T-helper 1 cell treated with Interleukin-12 subunit alpha and Interleukin-12 subunit beta and Interleukin-4 antibody, amounts not matched to agents 30 μg/mL and 1 μg/mL, for 36 hours (primary cell): ENCODE data around the gene KRTAP10-9.
A peak's percentile ranks its signal among the peaks of the same experiment; 100 is the strongest.
"Not testable (repeated sequence)": the region's sequence is repeated elsewhere in the genome, so short reads cannot be mapped to it uniquely, and the experiment has no call there.

Source experiments
- H3K27ac Mint-ChIP-seq: one replicate; pipeline ENCODE4 v1.8.0; 2021; ENCODE audit warnings: mild to moderate bottlenecking, mixed read lengths
- H3K27me3 Mint-ChIP-seq: one replicate; pipeline ENCODE4 v1.8.0; 2021; ENCODE audit warnings: low read depth, mixed read lengths
- H3K36me3 Mint-ChIP-seq: one replicate; pipeline ENCODE4 v1.8.0; 2021; ENCODE audit warnings: low read depth, mixed read lengths
- H3K4me1 Mint-ChIP-seq: one replicate; pipeline ENCODE4 v1.8.0; 2021; ENCODE audit warnings: low read depth, mixed read lengths
- H3K4me3 Mint-ChIP-seq: one replicate; pipeline ENCODE4 v1.8.0; 2021; ENCODE audit warnings: mild to moderate bottlenecking, moderate library complexity, mixed read lengths
- H3K9me3 Mint-ChIP-seq: one replicate; pipeline ENCODE4 v1.8.0; 2021; ENCODE audit warnings: mixed read lengths

Gene KRTAP10-9

DNA sequence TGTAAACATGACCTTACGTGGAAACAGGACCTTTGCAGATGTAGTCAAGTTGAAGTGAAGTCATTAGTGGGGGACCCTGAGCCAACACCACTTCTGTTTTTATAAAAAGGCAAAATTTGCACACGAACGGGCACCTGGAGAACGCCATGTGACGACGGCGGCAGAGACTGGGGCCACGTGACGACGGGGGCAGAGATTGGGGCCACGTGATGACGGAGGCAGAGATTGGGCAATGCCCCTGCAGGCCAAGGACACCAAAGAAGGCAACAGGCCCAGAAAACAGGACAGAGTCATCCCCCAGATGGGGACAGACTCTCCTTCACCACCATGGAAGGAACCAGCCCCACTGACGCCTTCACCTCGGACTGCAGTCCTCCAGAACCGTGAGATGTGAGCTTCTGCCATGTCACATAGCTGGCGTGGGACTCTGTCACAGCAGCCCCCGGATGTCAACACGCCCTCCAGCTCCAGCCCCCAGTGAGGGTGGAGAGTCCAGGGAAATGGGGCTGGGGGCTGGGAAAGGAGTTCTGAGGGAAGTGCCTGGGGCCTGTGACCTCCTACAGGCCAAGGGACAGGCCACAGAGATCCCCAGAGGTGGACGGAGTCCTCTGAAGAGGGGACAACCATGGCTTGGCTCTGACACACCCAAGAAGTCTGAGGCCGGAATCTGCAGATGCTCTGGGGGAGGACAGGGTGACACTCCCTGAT lies 23.5 kb downstream of the KRTAP10-9 start:
- Mint-ChIP-seq H3K4me1 (peaks cover 18% of the 10 kb centered on the region), H3K27me3 (no peaks in the 10 kb centered on the region), H3K4me3 (no peak overlapping the region), H3K27ac (no peak overlapping the region), H3K36me3 (peaks cover 19% of the 10 kb centered on the region), H3K9me3 (peaks cover 20% of the 10 kb centered on the region)

DNA sequence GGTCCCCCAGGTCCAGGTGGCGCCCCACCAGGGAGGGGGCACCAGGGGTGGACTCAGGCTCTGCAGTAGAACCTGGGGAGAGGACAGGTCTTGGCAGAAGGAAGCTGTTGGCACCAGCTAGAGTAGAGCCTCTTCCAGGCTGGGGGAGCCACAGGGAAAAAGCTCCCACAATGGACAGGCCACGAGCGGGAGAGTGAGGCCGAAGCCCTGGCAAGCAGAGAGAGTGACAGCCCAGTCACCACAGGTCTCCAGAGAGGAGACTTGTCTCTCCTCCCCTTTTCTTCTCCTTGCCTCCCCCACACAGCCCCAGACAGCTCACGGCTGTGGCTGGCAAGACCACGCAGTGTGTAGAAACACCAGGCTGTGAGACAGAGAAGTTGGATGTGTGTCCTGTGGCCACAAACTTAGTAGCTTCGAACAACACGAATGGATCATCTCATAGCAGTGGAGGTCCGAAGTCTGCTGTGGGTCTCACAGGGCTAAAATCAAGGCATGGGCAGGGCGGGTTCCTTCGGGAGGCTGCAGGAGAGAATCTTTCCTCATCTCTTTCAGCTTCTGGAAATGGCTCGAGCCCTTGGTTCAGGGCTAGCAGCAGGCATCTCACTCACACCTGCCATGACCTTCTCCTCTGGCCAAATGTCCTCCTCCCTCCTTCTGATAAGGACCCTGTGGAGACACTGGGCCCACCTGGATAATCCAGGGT lies 24.2 kb downstream of the KRTAP10-9 start:
- no peak overlapping the region for H3K27ac Mint-ChIP-seq

DNA sequence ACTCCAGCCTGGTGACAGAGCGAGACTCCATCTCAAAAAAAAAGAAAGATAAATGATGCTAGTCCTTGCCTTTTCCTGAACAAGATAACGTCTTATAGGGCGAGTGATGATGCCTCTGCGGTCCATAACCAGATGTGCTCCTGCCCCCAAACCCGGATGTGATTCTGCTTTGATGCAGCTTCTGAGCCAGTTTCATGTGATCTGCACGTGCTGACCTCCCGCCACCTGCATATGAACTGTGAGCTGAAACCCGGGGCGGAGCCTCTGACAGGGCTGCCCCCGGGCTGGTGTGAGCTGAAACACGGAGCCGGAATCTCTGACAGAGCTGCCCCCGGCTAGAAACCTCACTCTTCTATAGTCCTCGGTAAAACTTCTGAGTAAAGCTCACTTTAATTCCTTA lies 26.2 kb downstream of the KRTAP10-9 start:
- H3K9me3 Mint-ChIP-seq, result peaks cover 42% of the 10 kb centered on the region
- H3K27me3 Mint-ChIP-seq, result no peaks in the 10 kb centered on the region
- peaks cover 38% of the 10 kb centered on the region for H3K4me1 Mint-ChIP-seq
- no peak overlapping the region for H3K4me3 Mint-ChIP-seq
- H3K27ac Mint-ChIP-seq, result no peak overlapping the region
- peaks cover 40% of the 10 kb centered on the region for H3K36me3 Mint-ChIP-seq

More for the DNA sequence above, 24.2 kb downstream of the KRTAP10-9 start:
- peaks cover 24% of the 10 kb centered on the region for H3K9me3 Mint-ChIP-seq
- H3K4me3 Mint-ChIP-seq, result no peak overlapping the region
- H3K27me3 Mint-ChIP-seq, result no peaks in the 10 kb centered on the region
- peaks cover 26% of the 10 kb centered on the region for H3K36me3 Mint-ChIP-seq
- peaks cover 22% of the 10 kb centered on the region for H3K4me1 Mint-ChIP-seq

DNA sequence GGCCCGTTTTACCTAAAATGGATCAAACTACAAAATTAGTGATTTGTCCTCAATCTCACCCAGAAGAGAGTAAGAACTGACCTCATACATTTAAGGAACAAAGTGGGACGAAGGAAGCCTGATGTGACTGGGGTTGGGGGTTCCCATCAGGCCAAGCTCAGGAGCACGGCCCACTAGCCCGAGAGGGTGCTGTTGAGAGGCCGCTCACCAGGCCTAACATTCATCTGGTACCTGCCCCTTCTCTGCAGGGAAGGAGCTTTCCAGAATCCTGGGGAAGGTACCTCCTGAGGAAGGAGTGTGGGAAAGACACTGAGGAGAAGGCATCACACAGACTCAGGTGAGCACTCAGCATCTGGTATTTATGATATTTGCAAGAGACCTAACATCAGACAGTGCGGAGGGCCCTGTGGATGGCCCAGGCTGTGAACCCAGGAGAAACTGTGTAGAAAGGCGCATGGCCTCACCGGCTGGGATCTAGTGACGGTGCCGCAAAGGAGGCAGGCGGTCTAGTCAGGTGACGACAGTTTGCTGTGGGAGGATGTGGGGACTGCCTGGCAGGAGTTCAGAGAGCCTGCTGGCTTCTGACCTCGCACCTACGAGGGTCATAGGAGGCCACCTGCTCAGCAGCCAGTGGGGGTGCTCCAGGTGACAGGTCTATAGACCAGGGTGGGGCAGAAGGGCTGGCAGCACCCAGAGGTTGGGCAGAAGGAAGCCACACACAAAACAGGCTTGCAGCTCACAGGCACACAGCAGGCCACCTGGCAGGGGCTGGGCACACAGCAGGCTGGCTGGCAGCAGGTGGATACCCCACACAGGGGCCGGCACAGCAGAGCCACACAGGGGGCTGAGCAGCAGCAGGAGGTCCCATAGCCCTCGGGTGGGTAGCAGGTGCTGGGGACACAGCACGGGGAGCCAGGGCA lies 27.0 kb downstream of the KRTAP10-9 start:
- H3K9me3 Mint-ChIP-seq, result peaks cover 50% of the 10 kb centered on the region
- H3K4me3 Mint-ChIP-seq, result no peak overlapping the region
- peak overlapping the region; percentile 64 for H3K27ac Mint-ChIP-seq
- H3K36me3 Mint-ChIP-seq, result peaks cover 48% of the 10 kb centered on the region
- H3K4me1 Mint-ChIP-seq, result peaks cover 46% of the 10 kb centered on the region
- no peaks in the 10 kb centered on the region for H3K27me3 Mint-ChIP-seq

DNA sequence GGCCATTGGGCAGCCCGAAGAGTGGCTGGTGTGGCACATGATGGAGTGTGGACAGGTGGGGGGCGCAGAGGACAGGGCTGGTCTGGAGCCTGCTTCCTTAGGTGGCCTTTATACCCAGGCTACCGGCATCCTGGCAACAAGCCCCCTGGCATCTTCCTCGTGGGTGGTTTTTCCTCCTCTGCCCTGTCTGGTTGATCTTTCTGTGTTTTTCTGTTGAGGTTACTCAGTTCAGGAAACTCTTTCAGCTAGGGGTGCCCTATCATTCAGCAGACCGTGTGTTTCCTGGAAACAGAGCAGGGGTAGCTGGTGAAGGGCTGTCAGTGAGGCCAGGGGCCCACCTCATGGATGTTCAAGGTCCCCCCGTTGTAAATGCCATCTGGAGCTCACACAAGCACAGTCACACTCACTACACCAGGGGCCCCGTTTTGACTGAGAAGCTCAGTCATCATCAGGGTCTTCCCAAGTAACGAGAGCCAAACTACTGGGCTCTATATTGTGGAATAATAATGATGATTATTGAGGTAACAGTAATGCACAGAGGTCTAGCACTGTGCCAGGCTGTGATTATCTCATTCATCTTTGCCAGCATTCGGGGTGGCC lies 27.8 kb downstream of the KRTAP10-9 start, which contains the start of gene KRTAP12-4:
KRTAP12-4 (minus strand) TSS at position 84 of the 600 bp plus-strand sequence; CDS start at position 39, 45 bp downstream.
- peaks cover under 1% of the 10 kb centered on the region for H3K27me3 Mint-ChIP-seq
- H3K4me3 Mint-ChIP-seq, result no peak within 1 kb of the TSS
- H3K27ac Mint-ChIP-seq, result peak within 1 kb of the TSS; percentile 75
- peaks cover 53% of the 10 kb centered on the region for H3K4me1 Mint-ChIP-seq
- H3K36me3 Mint-ChIP-seq, result peaks cover 56% of the 10 kb centered on the region
- peaks cover 57% of the 10 kb centered on the region for H3K9me3 Mint-ChIP-seq

DNA sequence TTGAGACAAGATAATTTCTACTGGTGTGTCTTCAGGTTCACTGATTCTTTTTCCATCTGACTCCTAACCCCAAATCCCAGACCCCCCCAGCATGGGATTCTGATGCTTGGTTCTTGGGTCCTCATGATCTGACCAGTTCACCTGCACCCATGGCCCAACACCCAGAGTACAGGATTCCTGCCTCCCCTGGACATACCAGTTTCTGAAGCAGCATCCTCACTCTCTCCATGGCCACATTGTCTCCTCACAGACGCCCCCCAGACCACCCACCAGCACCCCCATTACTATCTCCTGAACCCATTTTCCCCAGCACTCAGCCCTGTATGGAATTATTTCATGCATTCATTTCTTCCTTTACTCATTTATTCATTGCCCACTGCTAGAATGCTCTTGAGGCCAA lies 30.0 kb downstream of the KRTAP10-9 start:
- H3K27ac Mint-ChIP-seq, result peak overlapping the region; percentile 99
- peaks cover 14% of the 10 kb centered on the region for H3K27me3 Mint-ChIP-seq
- H3K36me3 Mint-ChIP-seq, result peaks cover 63% of the 10 kb centered on the region
- peak overlapping the region; percentile 71 for H3K4me3 Mint-ChIP-seq
- H3K9me3 Mint-ChIP-seq, result peaks cover 70% of the 10 kb centered on the region
- peaks cover 59% of the 10 kb centered on the region for H3K4me1 Mint-ChIP-seq

GRCh38 chr21:44657635-44658540 lies 31.0 kb downstream of the KRTAP10-9 start, which contains the start of gene KRTAP12-3:
TSS of gene KRTAP12-3 (plus strand) at chr21:44657932. CDS start at chr21:44657980, 48 bp downstream.
- H3K4me1 Mint-ChIP-seq, result peaks cover 59% of the 10 kb centered on the region
- H3K4me3 Mint-ChIP-seq, result peak within 1 kb of the TSS; percentile 71
- H3K9me3 Mint-ChIP-seq, result peaks cover 77% of the 10 kb centered on the region
- H3K27me3 Mint-ChIP-seq, result peaks cover 22% of the 10 kb centered on the region
- peaks cover 65% of the 10 kb centered on the region for H3K36me3 Mint-ChIP-seq
- H3K27ac Mint-ChIP-seq, result peak within 1 kb of the TSS; percentile 99

GRCh38 chr21:44658541-44658910 lies 31.6 kb downstream of the KRTAP10-9 start:
- peak overlapping the region; percentile 99 for H3K27ac Mint-ChIP-seq
- H3K9me3 Mint-ChIP-seq, result peaks cover 76% of the 10 kb centered on the region
- H3K4me1 Mint-ChIP-seq, result peaks cover 58% of the 10 kb centered on the region
- peak overlapping the region; percentile 71 for H3K4me3 Mint-ChIP-seq
- H3K27me3 Mint-ChIP-seq, result peaks cover 25% of the 10 kb centered on the region
- H3K36me3 Mint-ChIP-seq, result peaks cover 63% of the 10 kb centered on the region

DNA sequence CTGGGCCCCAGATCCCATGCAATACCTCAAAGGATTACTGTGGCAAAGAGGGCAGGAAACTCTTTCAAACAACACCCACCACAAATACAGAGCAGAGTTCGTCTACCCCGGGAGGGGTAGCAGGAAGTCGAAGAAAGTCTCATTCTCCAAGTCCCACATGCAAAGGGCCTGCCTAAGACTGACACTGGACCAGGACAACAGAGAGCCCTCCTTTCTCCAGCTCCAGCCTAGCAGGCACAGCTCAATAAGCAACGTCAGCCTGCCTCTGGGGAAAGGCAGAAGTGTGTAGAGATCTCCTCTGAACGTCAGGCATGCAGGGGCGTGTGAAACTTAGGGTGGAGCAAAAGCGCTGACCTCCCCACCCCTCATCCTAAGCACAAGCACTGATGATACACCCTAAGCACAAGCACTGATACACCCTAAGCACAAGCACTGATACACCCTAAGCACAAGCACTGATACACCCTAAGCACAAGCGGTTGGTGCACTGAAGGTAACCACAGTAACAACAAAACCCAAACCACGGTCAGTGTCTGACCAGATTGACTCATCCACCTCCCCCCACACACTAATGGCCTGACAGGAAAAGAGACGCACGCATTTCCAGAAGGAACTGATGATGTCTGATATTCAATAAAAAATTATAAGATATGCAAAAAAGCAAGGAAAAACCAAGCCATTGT lies 32.2 kb downstream of the KRTAP10-9 start:
- H3K9me3 Mint-ChIP-seq, result peaks cover 76% of the 10 kb centered on the region
- H3K27ac Mint-ChIP-seq, result peak overlapping the region; percentile 99
- H3K36me3 Mint-ChIP-seq, result peaks cover 58% of the 10 kb centered on the region
- H3K4me1 Mint-ChIP-seq, result peaks cover 53% of the 10 kb centered on the region
- H3K4me3 Mint-ChIP-seq, result peak overlapping the region; percentile 71
- H3K27me3 Mint-ChIP-seq, result peaks cover 25% of the 10 kb centered on the region

GRCh38 chr21:44661567-44661966 lies 34.7 kb downstream of the KRTAP10-9 start:
- H3K4me1 Mint-ChIP-seq, result peaks cover 39% of the 10 kb centered on the region
- H3K4me3 Mint-ChIP-seq, H3K27ac Mint-ChIP-seq: not testable (repeated sequence)
- peaks cover 28% of the 10 kb centered on the region for H3K27me3 Mint-ChIP-seq
- H3K36me3 Mint-ChIP-seq, result peaks cover 38% of the 10 kb centered on the region
- H3K9me3 Mint-ChIP-seq, result peaks cover 65% of the 10 kb centered on the region

- peaks cover 13% of the 10 kb centered on the region for H3K36me3 Mint-ChIP-seq
- H3K4me1 Mint-ChIP-seq, result peaks cover 7% of the 10 kb centered on the region
- no peak overlapping the region for H3K4me3 Mint-ChIP-seq
- H3K9me3 Mint-ChIP-seq, result peaks cover 50% of the 10 kb centered on the region
- no peak overlapping the region for H3K27ac Mint-ChIP-seq
- H3K27me3 Mint-ChIP-seq, result peaks cover 47% of the 10 kb centered on the region
Measured at GRCh38 chr21:44664691-44665090, 37.8 kb downstream of the KRTAP10-9 start.

DNA sequence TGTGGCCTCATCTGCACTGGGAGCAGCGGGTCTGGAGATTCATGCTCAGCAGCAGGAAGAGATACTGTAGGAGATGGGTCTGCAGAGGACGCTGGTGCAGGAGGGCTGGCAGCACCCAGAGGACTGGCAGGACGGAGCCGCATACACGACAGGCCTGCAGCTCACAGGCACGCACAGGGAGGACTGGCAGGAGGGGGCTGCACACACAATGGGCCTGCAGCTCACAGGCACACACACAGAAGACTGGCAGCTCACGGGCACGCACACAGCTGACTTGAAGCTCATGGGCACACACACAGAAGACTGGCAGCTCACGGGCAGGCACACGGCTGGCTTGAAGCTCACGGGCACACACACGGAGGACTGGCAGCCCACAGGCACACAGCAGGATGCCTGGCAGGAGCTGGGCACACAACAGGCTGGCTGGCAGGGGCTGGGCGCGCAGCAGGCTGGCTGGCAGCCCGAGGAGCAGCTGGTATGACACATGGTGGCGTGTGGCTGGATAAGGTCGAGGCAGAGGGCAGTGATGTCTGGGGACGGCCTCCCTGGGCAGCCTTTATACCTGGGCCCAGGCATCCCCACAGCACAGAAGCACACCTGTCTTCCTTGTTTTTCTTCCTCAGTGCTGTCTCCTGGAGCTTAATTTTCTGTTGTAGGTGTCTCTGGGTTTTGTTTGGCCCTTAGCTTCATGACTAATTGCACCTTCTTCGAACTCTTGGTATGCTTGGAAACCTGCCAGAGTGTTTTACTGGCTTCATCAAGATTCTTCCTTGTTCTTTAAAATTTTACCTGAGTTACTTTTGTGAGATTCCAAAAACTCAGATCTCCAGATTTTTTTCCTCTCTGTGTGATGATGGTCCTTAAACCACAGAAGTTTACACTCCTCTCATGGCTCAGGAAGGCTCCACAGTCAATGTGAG lies 39.8 kb downstream of the KRTAP10-9 start, which contains the start of gene KRTAP12-2:
KRTAP12-2 (minus strand) TSS at position 527 of the 920 bp plus-strand sequence; CDS start at position 486, 41 bp downstream.
- H3K9me3 Mint-ChIP-seq, result peaks cover 53% of the 10 kb centered on the region
- H3K36me3 Mint-ChIP-seq, result peaks cover 6% of the 10 kb centered on the region
- peaks cover 36% of the 10 kb centered on the region for H3K27me3 Mint-ChIP-seq
- H3K4me1 Mint-ChIP-seq, result no peaks in the 10 kb centered on the region
- H3K4me3 Mint-ChIP-seq, result no peak within 1 kb of the TSS
- H3K27ac Mint-ChIP-seq, result no peak within 1 kb of the TSS
